ENCODE results near the gene TLR1.

GRCh38 chr4:38765382-38765781, 39.2 kb downstream of the TLR1 start:
- no peak for TF ChIP-seq CTCF (IDR thresholded peaks at IDR 0.05; ENCODE audit: low read depth, low read length)
- TF ChIP-seq EZH2phosphoT487 (IDR thresholded peaks at IDR 0.05; ENCODE audit: low read depth) = no peak
